OCI-LY7 (cell line): Measurements from ENCODE around the gene POLR2M. TPM values are rescaled to one million over a fixed set of nuclear protein-coding genes. Genes with fewer than 3 reads are reported as not detected.

Experiments used
- BruUV-seq: library from RNA; stranded (reverse); fragments of 400-500 nt; replicated peaks from 2 replicates; lab custom pipeline; 2021; lab: Mats Ljungman, UMichigan
- CTCF ChIA-PET: fragments of 300-600 bp; sonication (Branson Sonifier 250); formaldehyde crosslinking; loops from one replicate; lab custom pipeline; 2022; ENCODE audit warnings: antibody characterized with exemption; ENCODE audit not compliant: unreplicated experiment; lab: Charles Lee
- POLR2A ChIA-PET: fragments of 300-600 bp; sonication (Branson Sonifier 250); formaldehyde crosslinking; loops from one replicate; lab custom pipeline; 2022; ENCODE audit warnings: antibody characterized with exemption; lab: Charles Lee
- DNase-seq: peaks from one replicate; pipeline ENCODE4 v3.0.0-alpha.2; 2015; ENCODE audit warnings: low spot score
- H2AFZ ChIP-seq: fragments of 200-600 bp; sonication (generic), shearing (Covaris generic); 2 replicates; pipeline ENCODE4 v1.6.1; 2014; ENCODE audit warnings: mild to moderate bottlenecking, antibody characterized with exemption, low read length, moderate library complexity
- H3K27ac ChIP-seq: fragments of 200-600 bp; sonication (generic); 2 replicates; pipeline ENCODE4 v1.5.1; 2014; ENCODE audit warnings: mixed run types, low read depth, mild to moderate bottlenecking, moderate library complexity, low read length, inconsistent platforms; ENCODE audit not compliant: poor library complexity, severe bottlenecking
- H3K36me3 ChIP-seq: fragments of 200-600 bp; sonication (generic); 2 replicates; pipeline ENCODE4 v1.6.1; 2014; ENCODE audit warnings: mild to moderate bottlenecking, antibody characterized with exemption, low read length, moderate library complexity, mixed read lengths; ENCODE audit not compliant: insufficient read depth
- H3K4me1 ChIP-seq: fragments of 200-600 bp; sonication (generic); 2 replicates; pipeline ENCODE4 v1.5.1; 2014; ENCODE audit warnings: mild to moderate bottlenecking, low read length; ENCODE audit not compliant: insufficient read depth, poor library complexity, severe bottlenecking
- H3K4me2 ChIP-seq: fragments of 200-600 bp; sonication (generic); 2 replicates; pipeline ENCODE4 v1.6.1; 2014; ENCODE audit warnings: mild to moderate bottlenecking, low read length
- H3K4me3 ChIP-seq: fragments of 200-600 bp; sonication (generic); 2 replicates; pipeline ENCODE4 v1.5.1; 2014; ENCODE audit warnings: mild to moderate bottlenecking, low read depth, low read length; ENCODE audit not compliant: poor library complexity, severe bottlenecking
- H3K79me2 ChIP-seq: fragments of 200-600 bp; sonication (generic); 2 replicates; pipeline ENCODE4 v1.6.1; 2016; ENCODE audit warnings: low read depth, mild to moderate bottlenecking, low read length, moderate library complexity, mixed read lengths; ENCODE audit not compliant: insufficient read depth
- H3K9me2 ChIP-seq: fragments of 200-600 bp; sonication (generic); 2 replicates; pipeline ENCODE4 v1.6.1; 2016; ENCODE audit warnings: mild to moderate bottlenecking, low read length, mixed read lengths; ENCODE audit not compliant: insufficient read depth
- H3K9me3 ChIP-seq: fragments of 200-600 bp; sonication (generic); 2 replicates; pipeline ENCODE4 v1.6.1; 2014; ENCODE audit warnings: mild to moderate bottlenecking, mixed run types, low read length, mixed read lengths
- H4K20me1 ChIP-seq: fragments of 200-600 bp; sonication (generic); 2 replicates; pipeline ENCODE4 v1.6.1; 2014; ENCODE audit warnings: mild to moderate bottlenecking, antibody characterized with exemption, low read length, moderate library complexity, mixed read lengths; ENCODE audit not compliant: insufficient read depth
- EZH2phosphoT487 ChIP-seq: fragments of 200-600 bp; sonication (generic); IDR thresholded peaks from 2 replicates; pipeline ENCODE4 v1.6.1; 2018; ENCODE audit warnings: low read depth, borderline replicate concordance, mild to moderate bottlenecking, mixed run types, antibody characterized with exemption, low read length, moderate library complexity, mixed read lengths
- intact Hi-C: fragments of 100-400 bp; cut with micrococcal nuclease; formaldehyde crosslinking; loops from one replicate; pipeline ENCODE4 v1.10.0; 2022; ENCODE audit not compliant: unreplicated experiment
- total RNA-seq, 2 experiments: library from RNA; depleted of rRNA in 1 of 2; stranded (reverse); fragments of >200 nt in 1 of 2; shearing (Covaris generic) in 1 of 2; gene quantifications; 2 replicates each; pipeline ENCODE4 v1.2.3, GENCODE V29; 2014 to 2022
- TF ChIP-seq, protein P1 (sequence below): fragments of 200-600 bp; sonication (generic); conservative IDR thresholded peaks from 2 replicates; pipeline ENCODE4 v1.5.1; 2014; ENCODE audit warnings: mild to moderate bottlenecking, antibody characterized with exemption, low read length, moderate library complexity, mixed read lengths

POLR2M gene
- total RNA-seq, 2 experiments from 2014 or later: 77.6 to 154 TPM

DNA sequence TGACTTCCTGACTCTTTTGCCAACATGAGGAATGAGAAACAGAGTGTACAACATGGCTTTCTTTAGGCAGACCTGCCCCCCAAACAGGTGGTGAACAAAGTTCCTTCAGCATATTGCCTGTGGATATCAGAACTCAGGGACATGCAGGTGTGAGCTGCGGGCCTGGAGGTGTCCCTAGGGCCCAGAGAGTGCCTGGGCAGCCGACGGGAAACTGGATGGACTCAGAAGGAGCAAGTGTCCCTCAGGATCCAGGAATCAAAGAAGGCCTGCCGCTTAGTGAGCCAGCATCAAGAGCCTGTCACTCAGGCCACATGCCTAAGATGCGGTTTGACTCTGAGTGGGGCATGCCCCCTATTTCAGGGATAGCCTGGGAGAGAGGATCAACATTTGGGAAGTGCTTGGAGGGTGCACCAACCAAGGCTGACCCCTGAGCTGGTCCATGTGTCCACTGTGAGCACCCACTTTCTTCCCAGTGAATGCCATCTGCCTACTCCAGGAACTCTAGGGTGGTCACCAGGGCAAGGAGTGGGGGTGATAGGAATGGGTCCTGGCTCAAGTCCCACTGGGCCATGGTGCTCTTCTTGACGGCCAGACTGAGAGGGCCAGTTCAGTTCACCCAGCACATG is 16.1 kb upstream of the POLR2M start:
- Histone ChIP-seq H2AFZ (no peak overlapping the region), H3K4me3 (no peak overlapping the region), H3K9me3 (no peaks in the 10 kb centered on the region), H3K4me2 (no peak overlapping the region), H3K4me1 (no peaks in the 10 kb centered on the region), H4K20me1 (no peaks in the 10 kb centered on the region), H3K79me2 (no peaks in the 10 kb centered on the region), H3K36me3 (no peaks in the 10 kb centered on the region), H3K27ac (no peak overlapping the region), H3K9me2 (no peaks in the 10 kb centered on the region)
- DNase-seq: no peak
- intact Hi-C loops: no loop called here
- POLR2A ChIA-PET: interaction anchor here (0.9 kb wide), 1 partner anchor 9 kb away, joined by 4 read pairs; no protein-coding TSS in a partner anchor
- no TSS peak for BruUV-seq
- CTCF ChIA-PET: no interaction called here
- no peak for TF ChIP-seq EZH2phosphoT487
- TF ChIP-seq, protein P1, sequence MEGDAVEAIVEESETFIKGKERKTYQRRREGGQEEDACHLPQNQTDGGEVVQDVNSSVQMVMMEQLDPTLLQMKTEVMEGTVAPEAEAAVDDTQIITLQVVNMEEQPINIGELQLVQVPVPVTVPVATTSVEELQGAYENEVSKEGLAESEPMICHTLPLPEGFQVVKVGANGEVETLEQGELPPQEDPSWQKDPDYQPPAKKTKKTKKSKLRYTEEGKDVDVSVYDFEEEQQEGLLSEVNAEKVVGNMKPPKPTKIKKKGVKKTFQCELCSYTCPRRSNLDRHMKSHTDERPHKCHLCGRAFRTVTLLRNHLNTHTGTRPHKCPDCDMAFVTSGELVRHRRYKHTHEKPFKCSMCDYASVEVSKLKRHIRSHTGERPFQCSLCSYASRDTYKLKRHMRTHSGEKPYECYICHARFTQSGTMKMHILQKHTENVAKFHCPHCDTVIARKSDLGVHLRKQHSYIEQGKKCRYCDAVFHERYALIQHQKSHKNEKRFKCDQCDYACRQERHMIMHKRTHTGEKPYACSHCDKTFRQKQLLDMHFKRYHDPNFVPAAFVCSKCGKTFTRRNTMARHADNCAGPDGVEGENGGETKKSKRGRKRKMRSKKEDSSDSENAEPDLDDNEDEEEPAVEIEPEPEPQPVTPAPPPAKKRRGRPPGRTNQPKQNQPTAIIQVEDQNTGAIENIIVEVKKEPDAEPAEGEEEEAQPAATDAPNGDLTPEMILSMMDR: no peak

DNA sequence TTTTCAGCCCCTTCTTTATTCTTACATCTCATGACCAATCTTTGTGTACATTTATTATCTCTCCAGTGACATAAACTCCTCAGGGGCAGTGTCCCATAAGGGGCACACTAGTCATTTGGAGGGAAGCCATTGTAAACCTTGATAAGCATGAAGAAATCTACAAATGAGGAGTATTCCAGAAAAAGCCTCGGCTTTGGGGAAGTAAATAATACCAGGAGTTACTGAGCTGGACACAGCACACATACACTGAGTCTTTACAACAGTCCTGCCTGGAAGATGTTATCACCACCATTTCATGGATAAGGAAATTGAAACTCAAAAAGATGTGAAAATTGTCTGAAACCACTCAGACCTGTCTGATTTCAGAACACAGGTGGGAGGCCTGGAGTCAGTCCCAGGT is 15.4 kb upstream of the POLR2M start:
- Histone ChIP-seq H3K9me3 (no peaks in the 10 kb centered on the region), H3K79me2 (no peaks in the 10 kb centered on the region), H3K9me2 (no peaks in the 10 kb centered on the region), H2AFZ (no peak overlapping the region), H3K4me2 (no peak overlapping the region), H3K4me3 (no peak overlapping the region), H3K4me1 (no peaks in the 10 kb centered on the region), H3K27ac (no peak overlapping the region), H3K36me3 (no peaks in the 10 kb centered on the region), H4K20me1 (no peaks in the 10 kb centered on the region)
- no peak for TF ChIP-seq EZH2phosphoT487
- TF ChIP-seq, protein P1: no peak
- DNase-seq: no peak
- no TSS peak for BruUV-seq
- ChIA-PET POLR2A (interaction anchor here (0.9 kb wide), 1 partner anchor 8 kb away, joined by 4 read pairs; no protein-coding TSS in a partner anchor), CTCF (no interaction called here)
- intact Hi-C loops: no loop called here

DNA sequence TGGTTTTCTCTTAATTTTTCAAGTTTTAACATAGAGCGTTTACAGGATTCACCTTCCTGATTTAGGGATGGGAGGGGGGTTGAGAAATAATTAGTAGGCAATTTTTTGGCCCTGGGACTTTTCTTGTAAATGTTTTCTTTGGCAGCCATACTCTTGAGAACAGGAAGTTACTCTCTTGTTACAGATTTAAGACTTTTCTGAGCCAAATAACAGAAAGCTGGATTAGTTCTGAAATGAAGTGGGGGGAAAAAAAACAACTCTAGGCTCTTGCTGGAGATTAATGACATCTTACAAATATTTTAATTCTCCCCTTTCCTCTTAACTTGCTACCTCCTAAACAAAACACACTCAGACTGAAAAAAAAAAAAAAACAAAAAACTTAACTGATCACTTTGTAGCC is 13.8 kb upstream of the POLR2M start:
- Histone ChIP-seq H3K9me2 (no peaks in the 10 kb centered on the region), H3K79me2 (no peaks in the 10 kb centered on the region), H3K4me1 (no peaks in the 10 kb centered on the region), H4K20me1 (no peaks in the 10 kb centered on the region), H2AFZ (no peak overlapping the region), H3K4me2 (no peak overlapping the region), H3K9me3 (no peaks in the 10 kb centered on the region), H3K27ac (no peak overlapping the region), H3K36me3 (no peaks in the 10 kb centered on the region), H3K4me3 (no peak overlapping the region)
- ChIA-PET POLR2A (interaction anchor here (0.7 to 1.0 kb wide), 2 partner anchors 288 to 321 kb away, joined by 5 to 6 read pairs; no protein-coding TSS in a partner anchor), CTCF (no interaction called here)
- no peak for DNase-seq
- BruUV-seq: no TSS peak
- no peak for TF ChIP-seq EZH2phosphoT487
- TF ChIP-seq, protein P1: no peak
- intact Hi-C loops: no loop called here
